GM12865 (cell line): ENCODE results near the gene NEURL4.

ENCODE experiments used
- DNase-seq: peaks from one replicate; pipeline ENCODE4 v3.0.0; 2010; ENCODE audit warnings: low read depth
- H3K4me3 ChIP-seq: 2 replicates; pipeline ENCODE4 v1.5.1; 2011; ENCODE audit warnings: mild to moderate bottlenecking, low read depth, low read length, control low read depth
- TF ChIP-seq, protein P1 (sequence below): IDR thresholded peaks from 2 replicates; pipeline ENCODE4 v1.5.1; 2011; ENCODE audit warnings: low read length, control low read depth, low read depth, inconsistent platforms; ENCODE audit not compliant: insufficient read depth; ENCODE audit errors: missing control alignments

NEURL4 gene

DNA sequence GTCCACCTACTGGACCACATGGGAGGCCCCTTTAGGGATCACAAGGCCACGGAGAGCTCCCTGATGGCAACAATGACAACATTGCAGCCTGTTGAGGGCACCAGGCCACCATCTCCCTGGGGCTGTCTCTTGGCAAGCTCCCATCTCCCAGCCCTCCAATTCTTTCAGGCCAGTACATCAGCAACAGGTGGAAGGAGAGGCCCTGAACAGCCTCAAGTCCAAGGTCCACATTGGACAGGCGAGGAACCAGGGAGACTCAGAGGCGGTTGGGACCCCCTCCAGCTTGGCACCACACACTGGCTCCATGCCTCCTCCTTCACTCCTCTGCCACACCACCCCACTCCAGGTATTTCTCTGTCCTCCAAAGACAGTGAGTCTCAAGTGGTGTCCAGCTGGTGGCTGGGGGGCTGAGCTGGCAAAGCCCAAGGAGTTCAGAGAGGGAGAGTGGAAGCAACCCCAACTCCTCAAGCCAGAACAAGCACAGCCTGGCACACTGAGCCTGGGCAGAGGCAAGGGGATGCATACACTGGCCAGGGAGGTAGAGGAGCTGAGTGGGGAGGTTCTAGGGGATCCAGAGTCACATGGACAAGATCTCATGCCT, 5.9 kb upstream of the NEURL4 start:
- TF ChIP-seq, protein P1, sequence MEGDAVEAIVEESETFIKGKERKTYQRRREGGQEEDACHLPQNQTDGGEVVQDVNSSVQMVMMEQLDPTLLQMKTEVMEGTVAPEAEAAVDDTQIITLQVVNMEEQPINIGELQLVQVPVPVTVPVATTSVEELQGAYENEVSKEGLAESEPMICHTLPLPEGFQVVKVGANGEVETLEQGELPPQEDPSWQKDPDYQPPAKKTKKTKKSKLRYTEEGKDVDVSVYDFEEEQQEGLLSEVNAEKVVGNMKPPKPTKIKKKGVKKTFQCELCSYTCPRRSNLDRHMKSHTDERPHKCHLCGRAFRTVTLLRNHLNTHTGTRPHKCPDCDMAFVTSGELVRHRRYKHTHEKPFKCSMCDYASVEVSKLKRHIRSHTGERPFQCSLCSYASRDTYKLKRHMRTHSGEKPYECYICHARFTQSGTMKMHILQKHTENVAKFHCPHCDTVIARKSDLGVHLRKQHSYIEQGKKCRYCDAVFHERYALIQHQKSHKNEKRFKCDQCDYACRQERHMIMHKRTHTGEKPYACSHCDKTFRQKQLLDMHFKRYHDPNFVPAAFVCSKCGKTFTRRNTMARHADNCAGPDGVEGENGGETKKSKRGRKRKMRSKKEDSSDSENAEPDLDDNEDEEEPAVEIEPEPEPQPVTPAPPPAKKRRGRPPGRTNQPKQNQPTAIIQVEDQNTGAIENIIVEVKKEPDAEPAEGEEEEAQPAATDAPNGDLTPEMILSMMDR = no peak
- DNase-seq = no peak
- H3K4me3 ChIP-seq = no peak overlapping the region

- peak overlapping the region; percentile 32 for H3K4me3 ChIP-seq
- DNase-seq = peak; percentile 84
Observed at GRCh38 chr17:7332600-7333069, 3.5 kb upstream of the NEURL4 start.

GRCh38 chr17:7332111-7332510, 3.0 kb upstream of the NEURL4 start:
- peak overlapping the region; percentile 32 for H3K4me3 ChIP-seq
- TF ChIP-seq, protein P1 = no peak
- no peak for DNase-seq

- TF ChIP-seq, protein P1 = no peak
- no peak for DNase-seq
- H3K4me3 ChIP-seq = peak overlapping the region; percentile 74
Observed at GRCh38 chr17:7330638-7331015, 1.5 kb upstream of the NEURL4 start.

DNA sequence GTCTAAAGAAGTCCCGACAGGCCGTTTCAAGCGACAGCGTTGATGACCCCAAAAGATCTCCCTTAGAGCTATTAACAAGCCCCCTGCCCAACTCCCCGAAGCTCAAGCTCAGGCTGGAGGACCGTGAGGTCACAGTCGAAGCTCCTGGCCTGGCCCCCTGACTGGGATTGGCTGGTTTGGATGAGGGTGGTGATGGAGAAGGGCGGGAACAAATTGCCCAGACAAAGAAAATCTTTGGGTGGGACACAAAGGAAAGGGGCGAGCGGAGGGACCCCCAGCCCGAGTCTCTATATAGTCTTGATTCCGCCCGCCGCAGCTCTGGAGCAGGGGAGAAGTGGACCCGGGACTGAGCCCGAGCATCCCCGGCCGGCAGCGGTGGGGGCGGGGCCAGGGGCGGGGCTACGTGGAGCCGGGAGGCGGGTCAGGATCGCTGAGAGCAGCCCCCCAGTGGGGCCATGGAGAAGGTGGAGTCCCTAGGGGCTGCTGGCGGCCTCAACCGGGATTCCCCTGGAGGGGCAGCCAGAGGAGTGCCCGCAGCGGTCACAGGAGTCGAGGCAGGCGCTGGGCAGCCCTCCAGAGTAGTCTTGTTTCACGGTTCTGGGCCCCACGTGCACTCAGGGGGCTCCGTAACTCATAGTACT, 982 bp upstream of the NEURL4 start:
- DNase-seq = peak; percentile 89
- H3K4me3 ChIP-seq = peak overlapping the region; percentile 74
- TF ChIP-seq, protein P1 = no peak

DNA sequence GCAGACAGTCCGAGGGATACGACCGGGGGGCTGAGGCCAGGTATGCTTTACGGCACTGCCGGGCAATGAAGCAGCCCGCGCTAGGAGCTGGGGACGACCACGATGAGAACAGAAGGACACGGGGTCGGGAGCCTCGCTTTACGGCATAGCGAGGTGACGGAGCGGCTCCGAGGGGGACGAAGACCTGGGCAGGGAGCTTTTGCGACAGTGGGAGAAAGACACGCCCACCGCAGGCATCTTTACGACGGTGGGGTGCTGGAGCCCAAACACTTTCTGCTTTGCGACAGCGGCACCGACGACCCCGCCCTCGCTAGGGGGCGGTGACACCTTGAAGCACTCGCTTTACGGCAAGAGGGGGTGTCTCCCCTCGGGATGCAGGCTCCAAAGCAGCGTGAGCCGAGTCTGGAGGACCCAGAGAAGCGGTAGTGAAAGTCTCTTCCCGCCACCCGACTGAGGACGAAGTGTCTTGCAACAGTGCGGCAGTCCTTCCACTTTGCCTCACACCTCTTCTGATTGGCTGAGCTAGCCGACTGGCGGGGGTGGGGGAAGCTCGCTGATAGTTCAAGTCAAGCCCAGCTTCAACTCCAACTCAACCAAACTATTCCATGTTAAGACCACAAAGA, 350 bp upstream of the NEURL4 start:
- TF ChIP-seq, protein P1 = no peak
- peak overlapping the region; percentile 74 for H3K4me3 ChIP-seq
- peak; percentile 100 for DNase-seq

- H3K4me3 ChIP-seq = peak overlapping the region; percentile 74
- TF ChIP-seq, protein P1 = no peak
- DNase-seq = no peak
Observed at GRCh38 chr17:7328009-7328408, 1.1 kb downstream of the NEURL4 start.
